Activated CD8-positive, alpha-beta memory T cell treated with anti-CD3 and anti-CD28 coated beads for 1 hour (primary cell): Measurements from ENCODE around the gene LRRC75B.
"Not testable (repeated sequence)": the region's sequence is repeated elsewhere in the genome, so short reads cannot be mapped to it uniquely, and the experiment has no call there.

ENCODE experiments used
- DNase-seq, 2 donors: peaks; one replicate each; pipeline ENCODE4 v3.0.0-alpha.2; 2020; ENCODE audit warnings: low read depth in 1 of 2; ENCODE audit errors: extremely low read depth in 1 of 2

LRRC75B gene

GRCh38 chr22:24592851-24593558 lies at the start of gene LRRC75B:
LRRC75B (minus strand) TSS chr22:24593073; CDS start chr22:24593039, 34 bp downstream.
- no peak for DNase-seq

GRCh38 chr22:24642307-24642706 lies 49.4 kb upstream of the LRRC75B start:
- not testable (repeated sequence) for DNase-seq

- DNase-seq, result not testable (repeated sequence)
Observed at GRCh38 chr22:24636513-24636912, 43.6 kb upstream of the LRRC75B start.

GRCh38 chr22:24634776-24635389 lies 42.0 kb upstream of the LRRC75B start:
- not testable (repeated sequence) for DNase-seq

- not testable (repeated sequence) for DNase-seq
Observed at GRCh38 chr22:24633231-24634023, 40.6 kb upstream of the LRRC75B start.

GRCh38 chr22:24632642-24633041 lies 39.8 kb upstream of the LRRC75B start:
- not testable (repeated sequence) for DNase-seq

GRCh38 chr22:24631430-24632122 lies 38.7 kb upstream of the LRRC75B start:
- DNase-seq, result not testable (repeated sequence)

- not testable (repeated sequence) for DNase-seq
Observed at GRCh38 chr22:24630812-24631427, 38.0 kb upstream of the LRRC75B start.

- DNase-seq, result not testable (repeated sequence)
Observed at GRCh38 chr22:24629069-24629468, 36.2 kb upstream of the LRRC75B start.

GRCh38 chr22:24627911-24628310 lies 35.0 kb upstream of the LRRC75B start:
- DNase-seq, result not testable (repeated sequence)

- DNase-seq, result not testable (repeated sequence)
Observed at GRCh38 chr22:24622596-24622995, 29.7 kb upstream of the LRRC75B start.

GRCh38 chr22:24621244-24621643 lies 28.4 kb upstream of the LRRC75B start:
- DNase-seq, result not testable (repeated sequence)

- not testable (repeated sequence) for DNase-seq
Observed at GRCh38 chr22:24614794-24615193, 21.9 kb upstream of the LRRC75B start.

GRCh38 chr22:24609888-24610287 lies 17.0 kb upstream of the LRRC75B start:
- not testable (repeated sequence) for DNase-seq

- not testable (repeated sequence) for DNase-seq
Observed at GRCh38 chr22:24608327-24608726, 15.5 kb upstream of the LRRC75B start.

- not testable (repeated sequence) for DNase-seq
Observed at GRCh38 chr22:24607429-24607983, 14.6 kb upstream of the LRRC75B start.

GRCh38 chr22:24606340-24606739 lies 13.5 kb upstream of the LRRC75B start:
- not testable (repeated sequence) for DNase-seq

GRCh38 chr22:24603770-24604629 lies 11.1 kb upstream of the LRRC75B start:
- not testable (repeated sequence) for DNase-seq
